ENCODE results near the gene NDFIP2.

The NDFIP2 gene

GRCh38 chr13:79496188-79496587 is 15.2 kb downstream of the NDFIP2 start:
- DNase-seq (ENCODE audit: low read depth in 2 of 2), result no peak

DNA sequence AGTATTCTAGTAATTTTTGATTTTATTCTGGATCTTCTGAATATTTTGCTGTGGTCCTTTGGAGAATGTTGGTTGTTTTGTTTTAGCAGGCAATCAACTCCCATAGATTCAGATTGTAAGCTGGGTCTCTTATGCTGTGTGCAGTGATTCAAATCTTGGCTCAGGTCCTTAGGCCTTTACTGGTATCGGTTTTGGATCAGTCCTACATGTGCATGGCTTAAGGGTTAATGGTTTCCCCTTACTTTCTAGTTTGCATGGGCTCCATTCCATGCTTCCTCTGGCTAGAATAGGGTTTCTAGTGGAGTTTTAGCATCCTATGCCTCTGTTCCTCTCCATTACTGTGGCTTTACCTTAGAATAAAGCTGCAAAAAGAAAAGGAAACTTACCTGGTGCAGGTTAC is 16.1 kb downstream of the NDFIP2 start:
- no peak for DNase-seq (ENCODE audit: low read depth in 2 of 2)

- no peak for DNase-seq (ENCODE audit: low read depth in 2 of 2)
Observed at GRCh38 chr13:79497852-79498251, 16.9 kb downstream of the NDFIP2 start.

DNA sequence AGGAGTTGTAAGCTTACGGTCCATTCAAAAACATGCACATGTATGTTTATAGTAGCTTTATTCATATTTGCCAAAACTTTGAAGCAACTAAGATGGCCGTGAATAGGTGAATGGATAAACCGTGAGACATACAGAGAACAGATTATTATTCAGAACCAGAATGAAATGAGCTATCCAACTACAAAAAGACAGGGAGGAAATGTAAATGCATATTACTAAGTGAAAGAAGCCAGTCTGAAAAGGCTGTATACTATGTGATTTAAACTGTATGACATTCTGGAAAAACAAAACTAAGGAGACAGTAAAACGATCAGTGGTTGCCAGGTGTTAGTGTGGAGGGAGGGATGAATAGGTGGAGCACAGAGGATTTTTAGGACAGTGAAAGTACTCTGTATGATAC is 19.9 kb downstream of the NDFIP2 start:
- DNase-seq (ENCODE audit: low read depth in 2 of 2), result no peak

- no peak for DNase-seq (ENCODE audit: low read depth in 2 of 2)
Observed at GRCh38 chr13:79501538-79502232, 20.7 kb downstream of the NDFIP2 start.

DNA sequence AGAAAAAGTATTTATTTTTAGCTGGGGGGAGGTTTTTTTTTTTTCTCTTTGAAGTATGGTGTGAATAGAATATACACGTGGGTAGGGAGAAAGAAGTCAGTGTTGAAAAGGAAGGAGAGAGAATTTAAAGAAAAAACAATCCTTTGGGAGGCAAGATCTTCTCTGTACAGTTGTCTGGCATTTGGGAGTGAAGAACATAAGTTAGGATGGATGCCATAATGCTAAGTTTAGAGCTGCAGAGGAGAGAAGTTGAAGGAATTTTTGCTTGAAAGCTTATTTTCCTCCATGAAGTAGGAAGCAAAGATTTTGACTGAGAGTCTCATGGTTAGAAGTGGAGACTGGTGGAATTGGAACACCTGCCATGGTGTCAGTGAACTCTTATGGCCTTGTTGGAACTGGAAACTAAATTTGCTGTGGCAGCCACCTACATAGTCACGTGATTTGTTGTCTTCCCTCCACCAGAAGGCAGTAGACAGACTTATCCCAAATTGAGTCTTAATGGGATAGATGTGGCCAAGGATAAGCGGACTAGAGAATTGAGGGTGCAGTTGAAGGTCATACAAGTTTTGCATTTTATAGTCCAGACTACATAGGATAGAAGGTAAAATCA is 22.0 kb downstream of the NDFIP2 start:
- no peak for DNase-seq (ENCODE audit: low read depth in 2 of 2)

- DNase-seq (ENCODE audit: low read depth in 2 of 2), result no peak
Observed at GRCh38 chr13:79503473-79504017, 22.6 kb downstream of the NDFIP2 start.

GRCh38 chr13:79508224-79508961 is 27.4 kb downstream of the NDFIP2 start:
- DNase-seq (ENCODE audit: low read depth in 2 of 2), result no peak

GRCh38 chr13:79511611-79512010 is 30.7 kb downstream of the NDFIP2 start:
- no peak for DNase-seq (ENCODE audit: low read depth in 2 of 2)

DNA sequence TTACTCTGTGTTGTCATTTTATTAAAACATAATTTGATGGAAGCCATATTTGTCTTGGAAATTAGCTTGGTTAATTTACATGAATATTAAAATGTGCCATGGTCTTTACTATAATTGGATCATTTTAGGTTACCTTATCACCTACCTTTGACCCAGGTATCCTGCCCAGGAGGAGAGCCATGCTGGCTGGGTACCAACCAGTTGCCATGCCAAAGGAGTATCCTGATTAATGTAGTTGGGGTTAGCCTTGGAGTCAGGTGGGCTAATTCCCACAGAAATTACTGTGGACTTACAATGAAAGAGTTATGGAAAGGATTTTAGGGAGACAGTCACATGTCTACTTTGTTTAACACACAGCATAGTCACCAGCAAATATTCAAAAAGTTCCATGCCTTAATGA is 32.0 kb downstream of the NDFIP2 start:
- no peak for DNase-seq (ENCODE audit: low read depth in 2 of 2)

GRCh38 chr13:79516595-79516994 is 35.6 kb downstream of the NDFIP2 start:
- no peak for DNase-seq (ENCODE audit: low read depth in 2 of 2)

GRCh38 chr13:79519255-79519654 is 38.3 kb downstream of the NDFIP2 start:
- no peak for DNase-seq (ENCODE audit: low read depth in 2 of 2)

DNA sequence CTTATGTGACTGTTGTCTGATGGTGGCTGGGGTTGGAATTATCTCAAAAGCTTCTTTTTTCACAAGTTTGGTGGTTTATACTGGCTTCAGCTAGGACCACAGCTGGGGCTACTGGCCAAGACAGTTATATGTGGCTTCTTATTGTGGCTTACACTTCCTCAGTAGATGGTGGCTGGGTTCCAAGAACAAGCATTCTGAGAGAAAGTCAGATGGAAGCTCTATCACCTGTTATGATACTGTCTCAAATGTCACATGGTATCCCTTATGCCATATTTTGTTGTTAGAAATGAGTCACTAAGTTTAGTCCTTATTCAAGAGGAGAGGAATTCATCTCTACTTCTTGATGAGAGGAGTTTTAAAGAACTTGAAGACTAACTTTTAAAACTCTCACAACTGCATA is 41.6 kb downstream of the NDFIP2 start:
- no peak for DNase-seq (ENCODE audit: low read depth in 2 of 2)

GRCh38 chr13:79525064-79525857 is 44.3 kb downstream of the NDFIP2 start:
- no peak for DNase-seq (ENCODE audit: low read depth in 2 of 2)

DNA sequence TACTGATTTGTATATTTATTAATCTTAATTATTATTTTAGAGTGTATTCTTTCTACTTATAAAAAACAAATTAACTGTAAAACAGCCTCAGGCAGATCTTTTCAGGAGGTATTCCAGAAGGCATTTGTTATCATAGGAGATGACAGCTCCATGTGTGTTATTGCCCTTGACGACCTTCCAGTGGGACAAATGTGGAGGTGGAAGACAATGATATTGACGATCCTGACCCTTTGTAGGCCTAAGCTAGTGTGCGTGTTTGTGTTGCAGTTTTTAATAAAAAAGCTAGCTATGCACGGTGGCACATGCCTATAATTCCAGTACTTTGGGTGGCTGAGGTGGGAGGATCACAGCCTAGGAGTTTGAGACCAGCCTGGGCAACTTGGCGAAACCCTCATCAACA is 46.7 kb downstream of the NDFIP2 start:
- no peak for DNase-seq (ENCODE audit: low read depth in 2 of 2)

GRCh38 chr13:79528356-79528755 is 47.4 kb downstream of the NDFIP2 start:
- DNase-seq (ENCODE audit: low read depth in 2 of 2), result no peak

DNA sequence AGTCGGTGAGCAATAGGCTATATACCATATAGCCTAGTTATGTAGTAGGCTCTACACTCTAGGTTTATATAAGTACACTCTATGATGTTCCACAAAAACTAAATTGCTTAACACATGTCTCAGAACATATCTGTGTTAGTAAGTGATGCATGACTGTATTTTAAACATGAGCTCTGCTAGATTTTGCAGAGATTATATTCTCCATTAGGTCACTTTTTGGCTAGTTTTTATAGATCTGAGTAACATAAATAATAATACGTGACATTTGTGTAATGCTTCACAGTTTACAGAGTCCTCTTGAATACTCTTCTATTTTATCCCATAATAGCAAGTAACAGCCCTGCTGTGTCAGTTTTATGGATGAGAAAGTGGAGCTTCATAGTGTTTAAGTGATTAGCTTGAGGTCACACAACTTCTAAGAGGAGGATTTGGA is 47.8 kb downstream of the NDFIP2 start:
- DNase-seq (ENCODE audit: low read depth in 2 of 2), result no peak

DNA sequence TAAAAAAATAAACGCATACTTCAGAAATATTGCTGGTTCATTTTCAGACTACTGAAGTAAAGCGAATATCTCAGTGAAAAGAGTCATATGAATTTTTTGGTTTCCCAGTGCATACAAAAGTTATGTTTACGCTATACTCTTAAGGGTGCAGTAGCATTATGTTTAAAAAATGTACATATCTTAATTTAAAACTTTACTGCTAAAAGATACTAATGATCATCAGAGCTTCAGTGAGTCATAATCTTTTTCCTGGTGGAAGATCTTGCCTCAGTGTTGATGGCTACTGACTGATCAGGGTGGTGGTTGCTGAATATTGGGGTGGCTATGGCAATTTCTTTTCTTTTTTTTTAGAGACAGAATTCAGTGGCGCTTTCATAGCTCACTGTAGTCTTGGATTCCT is 48.9 kb downstream of the NDFIP2 start:
- no peak for DNase-seq (ENCODE audit: low read depth in 2 of 2)

DNA sequence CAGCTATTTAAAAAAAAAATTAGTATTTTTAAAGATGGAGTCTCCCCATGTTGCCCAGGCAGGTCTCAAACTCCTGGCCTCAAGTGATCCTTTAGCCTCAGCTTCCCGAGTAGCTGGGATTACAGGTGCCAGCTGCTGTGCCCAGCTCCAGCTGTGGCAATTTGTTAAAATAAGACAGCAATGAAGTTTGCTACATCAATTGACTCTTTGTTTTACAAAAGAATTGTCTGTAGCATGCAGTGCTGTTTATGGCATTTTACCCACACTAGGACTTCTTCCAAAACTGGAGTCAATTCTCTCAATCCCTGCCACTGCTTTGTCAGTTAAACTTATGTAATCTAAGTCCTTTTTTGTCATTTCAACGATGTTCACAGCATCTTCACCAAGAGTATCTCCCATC is 49.3 kb downstream of the NDFIP2 start:
- DNase-seq (ENCODE audit: low read depth in 2 of 2), result no peak

DNA sequence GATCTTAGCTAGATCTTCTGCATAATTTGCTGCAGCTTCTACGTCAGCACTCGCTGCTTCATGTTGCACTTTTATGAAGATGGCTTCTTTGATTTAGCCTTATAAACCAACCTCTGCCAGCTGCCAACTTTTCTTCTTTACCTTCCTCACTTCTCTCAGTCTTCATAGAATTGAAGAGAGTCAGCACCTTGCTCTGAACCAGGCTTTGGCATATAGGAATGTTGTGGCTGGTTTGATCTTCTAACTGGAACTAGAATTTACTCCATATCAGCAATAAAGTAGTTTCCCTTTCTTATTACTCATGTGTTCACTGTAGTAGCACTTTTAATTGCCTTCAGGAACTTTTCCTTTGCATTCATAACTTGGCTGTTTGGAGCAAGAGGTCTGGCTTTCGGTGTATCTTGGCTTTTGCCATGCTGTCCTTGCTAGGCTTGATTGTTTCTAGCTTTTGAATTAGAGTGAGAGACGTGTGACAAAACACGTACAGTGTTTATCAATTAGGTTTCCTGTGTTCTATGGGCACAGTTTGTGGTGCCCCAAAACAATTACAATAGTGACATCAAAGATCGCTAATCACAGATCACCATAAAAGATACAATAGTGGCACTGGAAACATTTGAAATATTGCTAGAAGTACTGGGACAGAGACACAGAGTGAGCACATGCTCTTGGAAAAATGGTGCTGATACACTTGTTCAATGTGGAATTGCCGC is 50.7 kb downstream of the NDFIP2 start:
- no peak for DNase-seq (ENCODE audit: low read depth in 2 of 2)

GRCh38 chr13:79532576-79532975 is 51.6 kb downstream of the NDFIP2 start:
- no peak for DNase-seq (ENCODE audit: low read depth in 2 of 2)

Data from stimulated activated CD4-positive, alpha-beta T cell treated with anti-CD3 and anti-CD28 coated beads, Interleukin-1b, Interleukin-23, amount 100 ng/mL, for 1 hour (primary cell).